Retinal pigment epithelial cell (primary cell): ENCODE measurements around the gene GRK5.
"Not testable (repeated sequence)": the region's sequence is repeated elsewhere in the genome, so short reads cannot be mapped to it uniquely, and the experiment has no call there.

ENCODE experiments used
- DNase-seq: peaks from one replicate; pipeline ENCODE4 v3.0.0-alpha.2; 2010; ENCODE audit warnings: low read depth
- H3K4me3 ChIP-seq: 2 replicates; pipeline ENCODE4 v1.5.1; 2011; ENCODE audit warnings: mild to moderate bottlenecking, low read length, control low read depth, moderate library complexity
- TF ChIP-seq, protein P1 (sequence below): conservative IDR thresholded peaks from 2 replicates; pipeline ENCODE4 v1.5.1; 2011; ENCODE audit warnings: low read depth, low read length, control low read depth, inconsistent platforms

The GRK5 gene

DNA sequence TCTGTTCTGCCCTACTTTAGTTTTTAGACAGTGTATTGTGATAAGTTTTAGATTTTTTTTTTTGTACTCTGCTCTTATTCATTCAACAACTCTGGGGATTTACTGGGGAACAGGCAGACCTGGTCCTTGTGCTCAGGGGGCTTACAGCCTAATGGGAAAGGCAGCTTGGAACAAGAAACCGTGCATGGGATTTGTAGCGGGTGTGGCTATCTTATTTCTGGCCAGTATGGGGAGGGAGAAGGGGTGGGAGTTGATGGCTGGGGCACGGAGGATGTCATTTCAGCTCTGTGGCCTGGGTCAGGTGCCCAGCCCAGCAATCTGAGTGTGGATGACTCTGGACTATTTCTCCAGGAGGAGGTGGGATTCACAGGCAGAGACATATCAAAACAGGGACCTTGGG lies 47.0 kb downstream of the GRK5 start:
- no peak for DNase-seq
- TF ChIP-seq, protein P1, sequence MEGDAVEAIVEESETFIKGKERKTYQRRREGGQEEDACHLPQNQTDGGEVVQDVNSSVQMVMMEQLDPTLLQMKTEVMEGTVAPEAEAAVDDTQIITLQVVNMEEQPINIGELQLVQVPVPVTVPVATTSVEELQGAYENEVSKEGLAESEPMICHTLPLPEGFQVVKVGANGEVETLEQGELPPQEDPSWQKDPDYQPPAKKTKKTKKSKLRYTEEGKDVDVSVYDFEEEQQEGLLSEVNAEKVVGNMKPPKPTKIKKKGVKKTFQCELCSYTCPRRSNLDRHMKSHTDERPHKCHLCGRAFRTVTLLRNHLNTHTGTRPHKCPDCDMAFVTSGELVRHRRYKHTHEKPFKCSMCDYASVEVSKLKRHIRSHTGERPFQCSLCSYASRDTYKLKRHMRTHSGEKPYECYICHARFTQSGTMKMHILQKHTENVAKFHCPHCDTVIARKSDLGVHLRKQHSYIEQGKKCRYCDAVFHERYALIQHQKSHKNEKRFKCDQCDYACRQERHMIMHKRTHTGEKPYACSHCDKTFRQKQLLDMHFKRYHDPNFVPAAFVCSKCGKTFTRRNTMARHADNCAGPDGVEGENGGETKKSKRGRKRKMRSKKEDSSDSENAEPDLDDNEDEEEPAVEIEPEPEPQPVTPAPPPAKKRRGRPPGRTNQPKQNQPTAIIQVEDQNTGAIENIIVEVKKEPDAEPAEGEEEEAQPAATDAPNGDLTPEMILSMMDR, result no peak
- H3K4me3 ChIP-seq, result no peak overlapping the region

DNA sequence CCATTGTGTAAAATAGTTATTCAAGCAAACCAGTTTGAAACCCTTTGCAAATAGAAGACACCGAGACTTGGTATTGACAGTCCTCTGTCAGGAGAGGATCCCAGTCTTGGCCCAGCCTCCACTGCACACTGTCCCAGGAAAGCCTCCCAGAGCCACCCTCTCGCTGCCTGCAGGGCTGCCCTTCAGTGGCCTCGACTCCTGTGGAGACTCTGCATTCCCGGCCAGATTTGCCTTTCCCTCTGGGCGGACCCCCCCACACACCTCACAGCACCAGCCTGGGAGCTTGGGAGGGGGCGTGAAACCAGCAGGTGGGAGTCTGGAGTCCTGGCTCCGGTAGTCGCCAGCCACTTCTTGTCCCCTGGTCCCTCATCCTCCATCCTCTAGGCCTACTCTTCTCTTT lies 48.7 kb downstream of the GRK5 start:
- TF ChIP-seq, protein P1, result no peak
- no peak overlapping the region for H3K4me3 ChIP-seq
- DNase-seq, result no peak

DNA sequence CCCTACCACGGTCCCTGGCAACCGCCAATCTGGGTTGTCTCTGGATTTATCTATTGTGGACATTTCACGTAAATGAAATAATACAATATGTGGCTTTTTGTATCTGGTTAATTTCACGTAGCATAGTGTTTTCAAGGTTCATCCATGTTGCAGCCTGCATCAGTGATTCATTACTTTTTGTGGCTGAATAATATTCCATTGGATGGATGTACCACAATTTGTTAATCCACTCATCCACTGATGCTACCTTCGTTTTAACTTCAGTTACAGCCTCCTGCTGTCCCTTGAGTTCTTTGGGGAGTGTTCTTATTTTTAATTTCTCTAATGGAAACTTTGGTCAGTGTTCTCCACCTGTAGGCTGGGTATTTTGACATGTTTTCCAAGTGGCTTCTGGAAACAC lies 49.5 kb downstream of the GRK5 start:
- H3K4me3 ChIP-seq, result no peak overlapping the region
- TF ChIP-seq, protein P1, result no peak
- no peak for DNase-seq

DNA sequence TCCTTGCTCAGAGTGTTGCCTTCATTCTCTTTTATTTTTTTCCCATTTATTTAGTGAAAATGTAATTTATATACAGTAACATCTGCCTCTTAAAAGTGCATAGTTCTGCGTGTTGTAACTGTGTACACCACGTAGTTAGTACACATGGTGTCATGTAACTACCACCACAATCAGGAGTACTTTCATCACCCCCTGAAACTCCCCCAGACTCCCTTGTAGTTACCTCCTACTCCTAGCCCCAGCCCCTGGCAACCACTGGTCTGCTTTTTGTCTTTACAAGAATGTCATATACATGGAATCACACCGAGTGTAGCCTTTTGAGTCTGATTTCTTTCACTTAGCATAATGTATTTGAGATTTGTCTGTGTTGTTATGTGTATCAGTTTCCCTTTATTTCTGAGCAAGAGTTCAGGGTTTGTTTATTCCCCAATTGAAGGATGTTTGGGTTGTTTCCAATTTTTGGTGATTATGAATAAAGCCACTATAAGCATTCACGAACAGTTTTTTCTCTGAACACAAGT lies 50.6 kb downstream of the GRK5 start:
- DNase-seq, result no peak
- H3K4me3 ChIP-seq, result no peak overlapping the region
- TF ChIP-seq, protein P1, result no peak

DNA sequence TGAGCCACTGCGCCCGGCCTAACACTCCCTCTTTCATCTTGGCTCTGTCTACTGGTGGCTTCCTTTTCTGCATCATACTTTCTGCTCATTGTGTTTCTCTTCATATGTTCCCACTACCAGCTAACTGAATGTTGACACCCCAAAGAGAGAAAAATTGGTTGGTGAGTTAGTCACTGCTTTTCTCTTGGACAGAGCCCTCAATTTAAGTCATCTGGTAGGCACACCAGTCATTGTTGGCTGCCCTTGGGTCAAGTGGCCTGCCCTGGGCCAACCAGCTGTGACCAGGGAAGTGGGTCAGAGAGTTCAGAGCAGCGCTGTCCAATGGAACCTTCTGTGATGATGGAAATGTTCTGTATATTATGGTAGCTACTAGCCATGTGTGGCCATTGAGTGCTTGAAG lies 52.0 kb downstream of the GRK5 start:
- no peak for DNase-seq
- TF ChIP-seq, protein P1, result no peak
- H3K4me3 ChIP-seq, result no peak overlapping the region

DNA sequence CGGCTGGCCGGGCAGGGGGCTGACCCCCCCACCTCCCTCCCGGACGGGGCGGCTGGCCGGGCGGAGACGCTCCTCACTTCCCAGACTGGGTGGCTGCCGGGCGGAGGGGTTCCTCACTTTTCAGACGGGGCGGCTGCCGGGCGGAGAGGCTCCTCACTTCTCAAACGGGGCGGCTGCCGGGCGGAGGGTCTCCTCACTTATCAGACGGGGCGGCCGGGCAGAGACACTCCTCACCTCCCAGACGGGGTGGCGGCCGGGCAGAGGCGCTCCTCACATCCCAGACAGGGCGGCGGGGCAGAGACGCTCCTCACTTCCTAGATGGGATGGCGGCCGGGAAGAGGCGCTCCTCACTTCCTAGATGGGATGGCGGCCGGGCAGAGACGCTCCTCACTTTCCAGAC lies 53.6 kb downstream of the GRK5 start:
- H3K4me3 ChIP-seq, DNase-seq: not testable (repeated sequence)

DNA sequence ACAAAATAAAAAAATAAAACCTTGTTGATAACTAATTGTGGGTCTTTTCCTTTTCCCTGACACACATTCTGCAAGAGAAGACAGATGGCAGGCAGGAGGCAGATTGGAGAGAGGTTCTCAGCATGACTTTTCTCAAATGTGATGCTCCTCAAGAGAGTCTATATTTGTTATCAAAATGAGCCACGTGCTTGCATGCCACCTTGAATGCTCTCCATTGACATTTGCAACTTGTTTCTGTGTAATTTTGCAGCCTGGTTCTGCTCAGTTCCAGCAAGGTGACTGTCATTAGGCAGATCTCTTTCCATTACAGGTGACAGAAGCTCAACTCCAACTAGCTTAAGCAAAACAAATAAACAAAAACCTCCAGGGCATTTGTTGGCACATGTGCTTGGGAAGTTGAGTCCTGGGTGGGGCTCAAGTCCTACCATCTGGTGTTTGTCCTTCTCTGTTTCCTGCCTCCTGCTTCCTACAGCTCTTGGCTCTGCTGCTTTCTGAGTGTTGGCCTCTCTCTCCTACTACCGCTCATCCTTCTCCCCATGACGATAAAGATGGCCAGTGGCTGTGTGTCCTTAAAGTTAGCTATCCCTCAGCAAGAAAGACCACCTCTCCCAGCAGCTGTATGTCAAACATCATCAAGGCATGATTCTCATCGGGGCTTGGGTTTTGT lies 56.7 kb downstream of the GRK5 start:
- no peak for DNase-seq
- no peak overlapping the region for H3K4me3 ChIP-seq
- TF ChIP-seq, protein P1, result no peak
